COLO668 (cell line): ENCODE measurements around the gene CDH22.

Experiments
- DNase-seq: peaks from one replicate; lab custom pipeline; 2025; ENCODE audit not compliant: unreplicated experiment; lab: John Stamatoyannopoulos, UW

The CDH22 gene

DNA sequence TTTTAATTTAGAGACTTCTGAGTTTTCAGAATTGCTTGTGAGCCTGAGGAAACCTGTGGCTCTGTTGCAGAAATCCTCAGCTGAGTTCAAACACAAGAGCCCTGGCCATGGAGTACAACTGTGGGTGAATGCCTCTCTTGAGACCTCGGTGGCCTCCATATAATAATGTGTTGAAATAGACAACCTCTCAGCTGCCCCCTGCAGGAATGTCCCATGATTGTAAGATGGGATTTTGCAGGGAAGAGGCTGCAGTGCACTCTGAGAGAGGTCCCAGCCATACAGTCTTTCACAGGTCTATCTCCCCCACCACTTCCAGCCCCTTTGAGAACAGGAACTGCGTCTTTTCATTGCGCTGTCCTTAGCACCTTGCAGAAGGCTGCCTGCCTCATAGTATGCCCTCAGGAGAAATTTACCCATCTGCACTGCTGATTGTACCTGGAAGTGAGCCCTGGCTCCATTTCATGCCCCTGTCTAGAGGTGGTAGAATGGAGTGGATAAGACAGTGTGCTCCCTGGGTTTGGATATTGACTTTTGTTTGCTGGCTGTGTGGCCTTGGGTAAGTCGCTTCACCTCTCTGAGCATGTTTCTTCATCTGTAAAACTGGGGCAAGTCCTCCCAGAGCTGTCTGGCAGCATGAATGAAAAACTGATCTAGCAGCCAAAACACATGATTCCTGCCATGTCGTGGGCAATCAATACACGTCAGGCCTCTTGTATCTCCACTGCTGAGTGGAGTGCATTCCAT, 16.8 kb upstream of the CDH22 start:
- DNase-seq = peak; percentile 50

DNA sequence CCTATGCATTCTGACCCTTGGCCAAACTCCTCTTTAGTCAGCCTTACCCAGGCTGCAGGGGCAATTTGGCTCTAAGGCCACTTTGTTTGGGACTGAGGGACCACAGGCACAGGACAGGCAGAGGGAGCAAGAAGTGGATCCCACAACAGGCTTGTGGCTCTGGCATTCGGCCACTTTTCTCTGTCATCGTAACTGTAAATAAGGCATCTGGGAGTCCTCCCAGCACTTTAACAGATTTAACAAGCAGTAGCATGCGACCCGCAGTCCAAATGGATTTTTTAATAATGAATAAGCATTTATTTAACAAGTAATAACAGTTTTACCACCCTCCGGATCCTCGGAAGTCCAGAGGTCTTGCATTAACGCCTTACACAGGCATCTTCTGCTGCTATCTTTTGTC, 16.1 kb upstream of the CDH22 start:
- DNase-seq = no peak

DNA sequence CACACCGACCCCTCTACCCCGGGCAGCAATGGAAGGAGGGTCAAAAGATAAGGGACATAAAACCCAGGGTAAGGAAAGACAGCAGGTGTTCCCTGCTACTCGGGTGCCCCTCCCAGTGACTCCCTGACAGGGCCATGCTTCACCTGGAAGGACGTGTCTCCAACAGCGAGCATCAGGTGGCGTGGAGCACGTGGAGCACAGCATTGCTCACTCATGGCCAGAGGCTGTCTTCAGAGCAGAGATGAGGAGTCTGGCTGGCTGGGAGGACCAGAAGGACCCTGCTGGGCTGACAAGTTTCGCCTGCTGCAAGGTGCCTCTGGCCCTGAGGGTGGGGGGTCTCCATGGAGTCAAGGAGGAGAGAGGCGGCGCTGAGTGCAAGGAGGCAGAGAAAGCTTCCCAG, 15.3 kb upstream of the CDH22 start:
- DNase-seq = peak; percentile 37

DNA sequence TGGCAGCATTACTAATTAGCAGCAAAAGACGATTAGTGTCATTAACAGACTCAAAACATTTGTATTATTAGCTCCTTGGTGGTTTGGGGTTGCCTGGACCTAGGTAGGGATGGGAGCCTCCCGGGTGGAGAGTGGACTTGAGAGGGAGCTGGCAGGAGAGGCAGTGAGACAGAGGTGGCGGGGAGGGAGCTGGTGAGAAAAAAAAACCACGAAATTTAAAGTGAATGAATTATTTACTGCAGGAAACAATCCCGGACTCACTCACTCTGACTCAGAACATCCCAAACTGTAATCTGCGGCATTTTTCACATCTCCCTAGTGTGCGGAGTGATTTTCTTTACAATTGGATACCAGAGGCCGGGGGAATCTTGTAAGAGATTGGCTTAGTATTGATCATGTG, 14.3 kb upstream of the CDH22 start:
- no peak for DNase-seq

DNA sequence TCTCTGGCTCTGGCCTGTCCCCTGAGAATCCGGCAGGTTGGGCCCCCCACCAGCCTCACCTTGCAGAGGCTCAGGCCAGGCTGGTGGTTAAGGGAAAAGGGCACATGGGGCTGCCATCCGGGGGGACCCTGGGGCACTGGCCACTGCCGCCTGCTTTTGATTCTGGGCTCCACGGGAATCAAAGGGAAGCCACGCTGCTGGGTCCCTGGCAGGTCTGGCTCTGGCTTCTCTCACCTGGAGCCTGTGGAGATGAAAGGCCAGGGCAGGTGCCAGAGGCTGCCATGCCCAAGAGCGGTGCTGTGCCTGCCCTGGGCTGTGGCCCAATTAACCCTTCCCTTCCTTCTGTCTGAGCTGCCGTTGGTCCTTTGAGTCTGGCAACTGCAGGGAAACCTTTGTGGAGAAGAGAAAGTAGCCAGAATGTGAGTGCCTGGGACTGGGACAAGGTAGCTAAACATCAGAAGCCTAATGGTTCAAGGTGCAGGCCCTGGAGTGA, 9.4 kb upstream of the CDH22 start:
- DNase-seq = peak; percentile 63

DNA sequence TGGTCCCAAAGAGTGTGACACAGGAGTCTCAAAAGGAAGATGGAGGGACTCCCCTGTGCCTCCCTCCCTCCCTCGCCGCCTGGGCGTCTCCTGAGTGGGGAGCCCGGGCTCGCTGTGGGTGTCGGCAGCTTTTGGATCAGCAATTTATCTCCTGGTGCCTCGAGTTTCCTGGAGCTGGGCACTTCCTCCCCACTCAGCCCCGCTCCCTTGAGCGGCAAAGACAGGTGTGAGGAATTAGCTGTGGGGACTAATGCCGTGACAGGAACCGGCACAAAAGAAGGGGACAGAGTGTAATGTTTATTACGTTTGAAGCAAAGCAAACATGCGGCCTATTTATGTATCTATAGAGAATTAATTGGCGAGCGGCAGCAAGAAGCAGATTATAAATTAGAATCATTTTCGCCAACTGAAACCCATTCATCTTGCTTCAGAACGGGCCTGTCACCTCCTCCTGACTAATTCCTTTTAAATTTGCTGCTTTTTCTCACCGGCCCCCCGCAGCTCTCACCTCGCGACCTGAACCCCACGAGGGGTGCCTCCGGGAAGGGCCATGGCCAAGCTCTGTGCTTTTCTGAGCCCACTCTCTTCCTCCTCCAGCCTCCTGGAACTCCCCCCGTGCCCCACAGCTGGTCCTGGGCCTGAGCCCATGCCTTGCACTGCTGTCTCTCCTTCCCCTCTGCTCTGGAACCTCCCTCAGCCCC, 8.8 kb upstream of the CDH22 start:
- peak; percentile 76 for DNase-seq

DNA sequence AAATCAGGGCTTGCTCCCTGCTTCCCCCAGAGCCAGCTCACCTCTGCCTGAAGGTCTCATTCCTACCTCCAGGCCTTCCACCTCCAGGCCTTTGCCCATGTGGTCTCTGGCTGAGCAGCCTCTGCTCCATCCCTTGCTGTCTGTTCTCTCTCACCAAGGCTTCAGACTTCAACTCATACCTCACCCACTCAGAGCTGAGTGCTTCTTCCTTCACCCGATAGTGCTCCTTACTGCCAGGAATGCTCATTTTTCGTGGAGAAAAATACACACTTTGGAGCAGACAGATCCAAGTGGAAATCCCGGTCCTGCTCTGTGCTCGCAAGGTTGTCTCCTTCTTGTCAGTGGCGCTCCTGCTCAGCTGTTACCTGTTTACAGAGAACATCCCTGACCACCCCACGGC, 7.0 kb upstream of the CDH22 start:
- DNase-seq = no peak

DNA sequence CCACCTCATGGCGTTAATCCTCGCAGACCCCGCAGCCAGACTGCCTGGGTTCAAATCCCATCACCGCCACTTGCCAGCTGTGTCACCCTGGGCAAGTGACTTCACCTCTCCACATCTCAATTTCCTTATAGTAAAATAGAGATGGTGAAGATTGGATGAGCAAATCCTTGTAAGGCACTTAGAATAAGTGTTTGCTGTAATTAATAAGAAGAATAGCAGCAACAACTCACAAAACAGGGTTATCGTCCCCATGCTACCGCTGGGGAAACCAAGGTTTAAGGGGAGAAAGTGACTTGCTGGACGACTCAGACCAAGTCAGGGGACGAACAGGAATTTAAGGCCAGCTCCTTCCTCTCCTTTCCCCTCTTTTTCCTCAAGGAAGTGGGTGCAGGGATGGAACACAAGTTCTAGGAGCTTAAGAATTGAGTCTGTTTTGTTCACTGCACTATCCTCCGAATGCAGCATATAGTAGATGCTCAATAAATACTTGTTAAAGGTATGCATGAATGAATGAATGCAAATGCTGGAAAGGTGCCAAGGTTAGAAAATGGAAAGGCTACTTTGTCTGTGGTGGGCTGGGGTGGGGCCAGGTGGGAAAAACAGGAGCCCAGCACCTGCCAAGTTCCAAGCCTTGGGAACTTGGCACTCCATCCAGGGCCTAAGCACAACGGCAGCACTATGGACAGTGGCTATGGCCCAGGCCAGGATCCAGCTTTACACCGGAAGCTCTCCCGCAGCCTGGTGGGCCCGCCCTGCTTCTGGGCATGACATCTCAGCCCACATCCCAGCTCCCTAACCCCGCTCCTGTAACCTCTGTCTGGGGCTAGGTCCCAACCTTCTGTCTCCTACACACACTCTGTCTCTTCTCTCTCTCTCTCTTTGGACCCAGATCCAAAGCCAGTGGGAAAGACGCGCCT, 4.9 kb upstream of the CDH22 start:
- no peak for DNase-seq

DNA sequence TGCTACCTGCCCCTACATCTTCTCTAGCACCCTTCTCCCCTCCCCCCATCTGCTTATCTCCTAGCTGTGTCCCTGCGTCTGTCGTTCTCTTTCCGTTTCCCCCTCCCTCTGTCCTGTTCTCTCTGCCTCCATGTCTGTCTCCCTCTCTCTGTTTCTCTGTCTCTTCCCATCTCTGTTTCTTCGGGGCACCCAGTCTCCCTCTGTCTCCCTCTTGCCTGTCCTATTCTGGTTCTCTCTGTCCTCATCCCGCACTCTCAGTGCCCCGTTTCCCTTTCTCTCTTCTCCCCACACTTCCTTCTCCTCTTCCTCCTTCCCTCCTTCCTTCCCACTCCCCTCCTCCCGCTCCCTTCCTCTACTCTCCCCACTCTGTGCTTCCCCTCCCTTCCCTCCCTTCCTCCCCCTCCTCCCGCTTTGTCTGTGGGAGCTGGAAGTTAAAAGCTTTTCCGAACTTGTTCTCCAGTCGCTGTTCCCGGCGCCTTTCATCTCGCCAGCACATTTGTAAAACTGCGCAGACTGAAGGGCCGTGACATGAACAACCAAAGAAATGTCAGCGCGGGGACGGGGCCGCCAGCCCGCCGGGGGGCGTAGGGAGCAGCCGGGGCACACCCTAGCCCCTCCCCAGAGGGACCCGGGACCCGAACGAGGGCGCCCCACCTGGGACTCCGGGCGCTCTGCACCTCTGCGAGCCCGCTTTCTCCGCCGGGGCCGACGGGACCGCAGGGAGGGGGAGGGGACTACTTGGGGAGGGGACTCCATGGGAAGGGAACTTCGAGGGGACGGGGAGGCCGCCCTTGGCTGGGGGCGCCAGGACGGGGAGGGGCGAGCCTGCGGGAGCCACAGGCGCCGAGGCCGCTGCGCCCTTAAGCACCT, 4.0 kb upstream of the CDH22 start:
- DNase-seq = no peak

DNA sequence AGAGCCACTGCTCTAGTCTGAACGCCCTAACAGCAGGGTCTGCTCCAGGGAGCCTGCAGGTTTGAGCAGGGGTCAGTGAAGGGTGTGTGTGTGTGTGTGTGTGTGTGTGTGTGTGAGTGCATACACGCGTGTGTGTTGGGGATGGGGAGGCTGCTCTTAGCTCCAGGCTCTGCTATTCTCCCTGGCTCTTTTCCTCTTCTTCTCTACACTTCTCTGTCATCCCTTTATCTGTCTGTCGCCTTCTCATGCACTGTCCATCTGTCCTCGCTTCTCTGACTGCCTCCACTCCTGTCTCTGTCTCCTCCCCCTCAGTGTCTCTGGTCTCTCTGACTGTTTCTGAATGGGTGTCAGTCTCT, 3.4 kb upstream of the CDH22 start:
- no peak for DNase-seq

DNA sequence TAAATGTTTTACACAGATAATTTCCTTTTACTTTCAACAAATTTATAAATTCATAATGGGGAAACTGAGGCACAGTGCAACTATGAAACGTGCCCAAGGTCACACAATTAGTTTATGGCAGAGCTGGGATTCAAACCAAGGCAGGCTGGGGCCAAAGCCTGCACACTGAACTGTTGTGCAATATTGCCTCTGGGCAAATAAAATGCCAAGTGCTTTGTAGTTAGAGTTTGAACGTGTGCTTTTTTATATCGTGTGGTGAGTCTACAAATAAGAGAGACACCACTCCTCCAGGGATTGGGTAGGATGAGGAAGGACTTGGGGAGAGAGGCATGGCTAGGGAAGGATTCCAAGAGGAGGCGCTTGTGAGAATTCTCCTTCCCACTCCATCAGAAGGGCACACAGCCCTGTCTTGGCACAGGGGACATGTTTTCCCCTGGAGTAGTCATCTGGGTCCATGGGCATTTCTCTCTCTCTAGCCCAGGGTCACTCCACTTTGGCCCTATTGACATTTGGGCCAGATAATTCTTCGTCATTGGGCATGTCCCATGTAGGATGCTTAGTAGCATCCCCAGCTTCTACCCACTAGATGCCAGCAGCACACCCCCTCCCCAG, 2.8 kb upstream of the CDH22 start:
- DNase-seq = no peak

DNA sequence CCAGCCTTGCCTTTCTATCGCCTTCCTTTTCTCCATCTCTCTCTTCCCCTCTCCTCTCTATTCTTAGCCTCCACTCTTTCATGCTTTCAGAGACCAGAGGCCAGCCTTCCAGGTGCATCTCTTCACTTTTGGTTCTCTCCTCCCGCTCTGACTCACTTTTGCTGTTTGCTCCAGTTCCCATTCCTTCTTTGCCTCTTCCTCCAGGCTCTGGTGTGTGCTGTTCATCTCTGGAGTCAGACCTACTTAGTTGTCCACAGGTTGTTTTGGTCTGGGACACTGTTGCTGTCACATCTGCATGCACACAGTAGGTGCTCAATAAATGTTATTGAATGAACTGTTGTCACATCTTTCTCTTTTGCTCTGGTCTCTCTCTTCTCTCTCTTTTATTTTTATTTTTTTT, 1.6 kb upstream of the CDH22 start:
- no peak for DNase-seq

DNA sequence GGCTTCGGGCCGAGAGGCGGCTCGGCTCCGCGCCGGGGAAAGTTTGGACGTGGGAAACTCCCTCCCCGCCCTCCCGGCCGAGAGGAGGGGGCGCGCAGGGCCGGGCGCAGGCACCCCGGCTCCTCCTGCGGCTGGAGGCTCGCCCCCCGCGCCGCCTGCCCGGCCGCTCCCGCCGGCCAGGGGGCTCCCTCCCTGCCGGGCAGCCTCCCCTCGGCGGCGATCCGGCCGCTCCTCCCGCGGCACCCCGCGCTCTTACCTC, 370 bp downstream of the CDH22 start:
- peak; percentile 45 for DNase-seq

DNA sequence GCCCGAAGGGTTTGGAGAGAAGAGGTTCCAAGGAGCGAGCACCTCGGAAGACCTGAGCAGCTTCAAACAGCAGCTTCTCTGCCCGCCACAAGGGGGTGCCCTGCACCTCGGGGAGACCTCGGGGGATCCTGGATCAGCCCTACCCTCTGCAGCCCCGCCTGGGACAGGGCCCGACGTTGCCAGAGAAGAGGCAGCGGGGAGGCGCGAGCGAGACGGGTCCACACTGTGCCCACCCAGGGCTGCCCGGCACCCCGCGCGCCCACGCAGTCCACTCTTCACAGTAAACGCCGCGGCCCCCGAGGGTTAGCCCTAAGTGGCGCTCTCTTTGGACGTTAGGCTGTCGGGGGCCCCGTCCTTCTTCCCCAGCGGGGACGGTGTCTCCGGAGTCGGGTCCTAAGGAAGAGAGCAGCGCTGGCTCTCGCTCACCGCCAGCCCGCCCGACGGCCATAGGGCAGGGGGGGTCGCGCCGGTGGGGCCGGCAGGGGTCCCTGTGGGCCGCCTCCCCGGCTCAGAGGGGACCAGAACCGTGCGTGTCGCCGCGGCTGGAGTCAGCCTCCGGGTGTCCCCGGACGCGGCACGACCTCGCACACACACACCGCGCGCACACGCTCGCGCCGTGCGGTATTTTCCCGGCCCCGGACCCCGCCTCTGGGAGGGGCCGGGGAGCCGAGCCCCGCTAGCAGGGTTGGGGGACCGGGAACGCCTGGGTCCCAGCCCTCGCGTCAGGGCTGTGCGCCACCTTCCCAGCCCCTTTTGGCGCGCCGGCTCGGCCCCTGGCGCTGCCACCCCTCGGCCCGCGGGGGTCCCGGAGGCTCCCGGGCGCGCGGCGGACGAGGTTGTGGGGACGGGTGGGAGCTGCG, 929 bp downstream of the CDH22 start:
- peak; percentile 79 for DNase-seq

DNA sequence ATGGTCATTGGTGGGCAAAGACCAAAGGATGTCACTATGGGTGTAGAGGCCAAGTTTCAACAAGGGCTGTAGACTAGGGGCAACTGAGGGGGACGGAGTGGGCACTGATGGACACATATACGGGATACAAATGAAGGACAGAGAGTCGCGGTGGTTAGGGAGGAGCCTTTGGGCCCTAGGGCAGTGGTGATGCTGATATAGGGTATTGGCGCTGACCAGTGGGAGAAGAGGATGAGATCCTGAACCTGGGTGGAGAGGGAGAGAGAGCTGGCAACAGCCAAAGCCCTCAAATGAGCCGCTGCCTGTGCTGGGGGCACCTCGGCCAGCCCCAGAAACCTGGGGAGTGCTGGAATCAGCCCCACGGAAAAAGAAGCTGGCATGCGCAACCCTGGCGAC, 1.6 kb downstream of the CDH22 start:
- no peak for DNase-seq

DNA sequence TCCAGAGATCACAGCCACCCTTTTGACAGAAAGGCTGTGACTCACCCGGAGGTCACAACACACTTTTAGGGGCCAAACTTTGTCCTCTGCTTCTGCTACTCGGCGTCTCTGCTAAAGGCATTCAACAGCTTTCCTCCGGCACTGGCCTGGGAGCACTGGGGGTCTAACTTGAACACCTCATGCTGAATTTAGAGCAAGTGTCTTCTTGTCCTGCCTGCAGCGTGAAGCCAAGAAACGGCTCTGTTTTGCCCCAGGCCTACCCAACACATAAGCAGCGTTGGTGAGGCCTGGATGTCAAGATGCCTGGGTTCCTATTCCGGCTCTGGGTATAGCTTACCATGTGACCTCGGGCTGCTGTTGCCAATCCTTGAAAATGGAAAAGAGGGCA, 2.3 kb downstream of the CDH22 start:
- DNase-seq = no peak

DNA sequence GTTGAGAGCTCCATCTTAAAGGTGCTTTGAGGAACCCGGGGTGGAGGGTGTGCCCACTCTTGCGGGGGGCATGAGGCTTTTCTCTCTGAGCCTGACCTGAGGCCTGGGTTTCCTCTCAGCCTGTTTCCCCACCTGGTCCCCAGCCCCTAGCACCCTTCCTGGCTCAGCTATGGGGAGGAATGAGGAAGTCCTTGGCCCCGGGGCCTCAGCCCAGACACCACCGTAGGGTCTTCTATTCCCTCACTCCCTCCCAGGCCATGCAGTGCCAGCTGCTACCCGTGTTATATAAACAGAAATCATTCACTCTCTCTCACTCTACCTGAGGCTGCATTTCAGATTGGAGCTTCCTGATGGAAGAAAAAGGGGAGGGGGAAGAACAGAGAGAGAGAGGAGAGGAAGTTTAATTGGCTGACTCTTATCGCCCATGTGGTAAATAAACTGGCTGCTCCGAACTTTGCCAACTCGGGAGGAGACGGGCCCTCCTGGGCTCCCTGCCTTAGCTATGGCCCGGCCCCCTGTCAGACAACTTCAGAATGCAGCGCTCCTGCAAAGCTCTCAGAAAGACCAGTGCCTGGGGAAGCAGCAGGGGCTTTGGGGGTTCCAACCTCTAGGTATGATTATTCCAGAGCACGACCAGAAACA, 2.8 kb downstream of the CDH22 start:
- DNase-seq = no peak

DNA sequence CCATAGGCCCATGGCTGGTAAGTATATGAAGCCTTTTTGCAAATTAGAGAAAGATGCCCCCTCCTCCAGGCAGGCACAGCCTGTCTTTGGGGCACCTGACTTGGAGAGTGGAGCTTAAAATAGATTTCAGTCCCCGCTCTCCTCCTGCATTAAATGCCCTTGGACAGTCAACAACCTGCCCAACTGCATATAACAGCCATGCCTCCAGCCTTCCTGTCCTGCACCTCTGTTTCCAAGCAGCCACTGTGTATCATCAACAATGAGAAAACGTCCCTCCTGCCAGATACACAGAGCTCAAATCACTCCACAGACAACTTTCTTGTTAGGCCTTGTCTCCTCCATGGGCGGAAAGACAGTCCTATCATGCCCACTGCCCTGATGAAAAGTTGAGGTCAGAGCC, 3.4 kb downstream of the CDH22 start:
- DNase-seq = no peak

DNA sequence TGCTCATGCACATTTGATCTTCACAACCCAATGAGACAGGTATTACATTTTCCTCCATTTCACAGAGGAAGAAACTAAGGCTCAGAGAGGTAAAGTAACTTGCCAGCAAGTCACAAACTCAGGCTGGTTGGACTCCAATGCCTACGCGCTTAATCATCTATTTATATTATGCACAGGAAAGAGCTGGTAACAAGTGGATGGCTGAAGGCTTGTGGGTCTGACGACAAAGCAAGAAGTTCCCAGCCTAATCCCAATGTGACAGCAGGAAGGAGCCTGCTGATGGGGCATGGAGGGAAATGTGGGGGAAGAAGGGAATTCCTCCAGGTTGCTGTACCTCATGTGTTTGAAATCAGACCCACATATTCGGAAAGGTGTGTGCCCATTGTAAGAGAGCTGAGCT, 3.9 kb downstream of the CDH22 start:
- no peak for DNase-seq
